Smooth muscle cell (in vitro differentiated cells): ENCODE results near the gene ANKRD44. TPM values are rescaled to one million over a fixed set of nuclear protein-coding genes. Genes with fewer than 3 reads are reported as not detected.

Experiments used
- DNase-seq: peaks from one replicate; lab custom pipeline; 2025; ENCODE audit not compliant: unreplicated experiment; lab: John Stamatoyannopoulos, UW
- H2AFZ ChIP-seq: fragments of 200-600 bp; sonication (generic); 2 replicates; pipeline ENCODE4 v1.6.0; 2016; ENCODE audit warnings: antibody characterized with exemption, low read depth, mild to moderate bottlenecking
- H3F3A ChIP-seq: fragments of 200-600 bp; sonication (generic); 2 replicates; pipeline ENCODE4 v1.6.0; 2017; ENCODE audit warnings: antibody characterized with exemption, low read depth
- H3K27ac ChIP-seq: fragments of 200-600 bp; sonication (generic); 2 replicates; pipeline ENCODE4 v1.5.1; 2016; ENCODE audit warnings: low read depth, mild to moderate bottlenecking
- H3K27me3 ChIP-seq: fragments of 200-600 bp; sonication (generic); 2 replicates; pipeline ENCODE4 v1.6.1; 2016; ENCODE audit warnings: low read depth, mild to moderate bottlenecking
- H3K36me3 ChIP-seq: fragments of 200-600 bp; sonication (generic); 2 replicates; pipeline ENCODE4 v1.5.1; 2016; ENCODE audit warnings: low read depth
- H3K4me1 ChIP-seq: fragments of 200-600 bp; sonication (generic); 2 replicates; pipeline ENCODE4 v1.5.1; 2016; ENCODE audit warnings: low read depth
- H3K4me2 ChIP-seq: fragments of 200-600 bp; sonication (generic); 2 replicates; pipeline ENCODE4 v1.6.0; 2016; ENCODE audit warnings: mild to moderate bottlenecking
- H3K4me3 ChIP-seq: fragments of 200-600 bp; sonication (generic); 2 replicates; pipeline ENCODE4 v1.5.1; 2016; ENCODE audit warnings: mild to moderate bottlenecking
- H3K79me2 ChIP-seq: fragments of 200-600 bp; sonication (generic); 2 replicates; pipeline ENCODE4 v1.6.0; 2016; ENCODE audit warnings: low read depth, mild to moderate bottlenecking
- H3K9ac ChIP-seq: fragments of 200-600 bp; sonication (generic); 2 replicates; pipeline ENCODE4 v1.6.0; 2016; ENCODE audit warnings: low read depth
- H3K9me3 ChIP-seq: fragments of 200-600 bp; sonication (generic); replicated peaks from 2 replicates; pipeline ENCODE4 v1.5.1; 2016; ENCODE audit warnings: low read depth
- H4K20me1 ChIP-seq: fragments of 200-600 bp; sonication (generic); 2 replicates; pipeline ENCODE4 v1.6.0; 2016; ENCODE audit warnings: low read depth
- CTCF ChIP-seq: fragments of 200-600 bp; sonication (generic); IDR thresholded peaks from 2 replicates; pipeline ENCODE4 v1.5.1; 2017; ENCODE audit warnings: borderline replicate concordance, mild to moderate bottlenecking, antibody characterized with exemption; ENCODE audit not compliant: insufficient read depth, poor library complexity, severe bottlenecking
- WGBS: methylation state at CpG from one replicate; pipeline ENCODE4 v1.1.7; 2016; ENCODE audit warnings: low lambda C conversion rate; 5-methylcytosine and 5-hydroxymethylcytosine counted together
- polyA plus RNA-seq: library from polyadenylated mRNA; unstranded; fragments of >200 nt; fragmentation: Nextera tagmentation; extraction: Ambion mirVana; gene quantifications from 2 replicates; pipeline ENCODE4 v1.2.1, GENCODE V29; 2016
- total RNA-seq: library from RNA; depleted of rRNA; stranded (reverse); fragments of >200 nt; gene quantifications from 2 replicates; pipeline ENCODE4 v1.2.3, GENCODE V29; 2014

ANKRD44 gene
- total and polyA plus RNA-seq, 2 experiments from 2014 or later, result 3.6 to 5.5 TPM

GRCh38 chr2:197130318-197130717 lies 180.3 kb downstream of the ANKRD44 start:
- no peaks in the 10 kb centered on the region for H4K20me1 ChIP-seq
- DNase-seq, result no peak
- H3K36me3 ChIP-seq, result no peaks in the 10 kb centered on the region
- H3K9ac ChIP-seq, result no peak overlapping the region
- no peaks in the 10 kb centered on the region for H3K4me1 ChIP-seq
- H3K27me3 ChIP-seq, result no peaks in the 10 kb centered on the region
- no peak for TF ChIP-seq CTCF
- H3K27ac ChIP-seq, result peak overlapping the region; percentile 45
- no peaks in the 10 kb centered on the region for H3K79me2 ChIP-seq
- WGBS, result 51% methylated on average over 6 of the region's 6 CpGs
- no peak overlapping the region for H3K4me3 ChIP-seq
- H3F3A ChIP-seq, result no peaks in the 10 kb centered on the region
- H3K4me2 ChIP-seq, result peak overlapping the region; percentile 52
- no peak overlapping the region for H2AFZ ChIP-seq
- no peaks in the 10 kb centered on the region for H3K9me3 ChIP-seq

GRCh38 chr2:197128897-197129296 lies 181.7 kb downstream of the ANKRD44 start:
- no peaks in the 10 kb centered on the region for H4K20me1 ChIP-seq
- peak overlapping the region; percentile 45 for H3K27ac ChIP-seq
- H3K9me3 ChIP-seq, result no peaks in the 10 kb centered on the region
- no peaks in the 10 kb centered on the region for H3K4me1 ChIP-seq
- peak overlapping the region; percentile 54 for H3K4me2 ChIP-seq
- H3F3A ChIP-seq, result no peaks in the 10 kb centered on the region
- no peaks in the 10 kb centered on the region for H3K79me2 ChIP-seq
- TF ChIP-seq CTCF, result no peak
- no peak overlapping the region for H3K9ac ChIP-seq
- no peaks in the 10 kb centered on the region for H3K27me3 ChIP-seq
- WGBS, result 39% methylated on average over 5 of the region's 5 CpGs
- no peak for DNase-seq
- H3K36me3 ChIP-seq, result no peaks in the 10 kb centered on the region
- H2AFZ ChIP-seq, result no peak overlapping the region
- no peak overlapping the region for H3K4me3 ChIP-seq

- DNase-seq, result no peak
- Histone ChIP-seq H3F3A (no peaks in the 10 kb centered on the region), H3K4me1 (no peaks in the 10 kb centered on the region), H3K9me3 (no peaks in the 10 kb centered on the region), H3K4me3 (no peak overlapping the region), H3K27me3 (no peaks in the 10 kb centered on the region), H4K20me1 (no peaks in the 10 kb centered on the region), H2AFZ (no peak overlapping the region), H3K36me3 (no peaks in the 10 kb centered on the region), H3K79me2 (no peaks in the 10 kb centered on the region), H3K9ac (no peak overlapping the region), H3K4me2 (no peak overlapping the region), H3K27ac (peak overlapping the region; percentile 2)
- TF ChIP-seq CTCF, result no peak
- WGBS, result 92% methylated on average over 1 of the region's 1 CpG
Measured at GRCh38 chr2:197128126-197128525, 182.5 kb downstream of the ANKRD44 start.

- no peaks in the 10 kb centered on the region for H4K20me1 ChIP-seq
- no peak overlapping the region for H3K4me2 ChIP-seq
- H3K36me3 ChIP-seq, result no peaks in the 10 kb centered on the region
- TF ChIP-seq CTCF, result no peak
- H2AFZ ChIP-seq, result no peak overlapping the region
- 96% methylated on average over 7 of the region's 7 CpGs for WGBS
- H3K9ac ChIP-seq, result no peak overlapping the region
- H3K27ac ChIP-seq, result no peak overlapping the region
- no peak overlapping the region for H3K4me3 ChIP-seq
- H3K79me2 ChIP-seq, result no peaks in the 10 kb centered on the region
- H3F3A ChIP-seq, result no peaks in the 10 kb centered on the region
- no peaks in the 10 kb centered on the region for H3K27me3 ChIP-seq
- no peaks in the 10 kb centered on the region for H3K9me3 ChIP-seq
- no peaks in the 10 kb centered on the region for H3K4me1 ChIP-seq
- DNase-seq, result no peak
Measured at GRCh38 chr2:197126630-197127352, 183.8 kb downstream of the ANKRD44 start.
